Kidney (tissue), 14 donors: ENCODE results near the gene PRRC2B. TPM values are rescaled to one million over a fixed set of nuclear protein-coding genes. Genes with fewer than 3 reads are reported as not detected.

Source experiments
- DNase-seq, 5 donors: peaks; one replicate each; pipeline ENCODE4 v3.0.0-alpha.2; 2013 to 2020
- FAIRE-seq: peaks from 2 replicates; lab custom pipeline; 2012; peaks lifted over from hg19 to GRCh38; lab: Jason Lieb, UNC
- H3K27ac ChIP-seq, 2 donors: one replicate each; pipeline ENCODE4 v1.7.0; 2013; ENCODE audit warnings: low read depth in 2 of 2, low read length in 2 of 2, inconsistent platforms in 1 of 2
- H3K27me3 ChIP-seq: one replicate; pipeline ENCODE4 v1.7.1; 2013; ENCODE audit warnings: low read length, inconsistent platforms; ENCODE audit not compliant: control insufficient read depth, insufficient read depth
- H3K36me3 ChIP-seq, 3 donors: one replicate each; pipeline versions ENCODE4 v1.7.0 to v1.7.1; 2013; ENCODE audit warnings: low read length in 3 of 3, control low read depth in 1 of 3, inconsistent platforms in 1 of 3; ENCODE audit not compliant: insufficient read depth in 3 of 3, control insufficient read depth in 2 of 3
- H3K4me1 ChIP-seq, 3 donors: one replicate each; pipeline versions ENCODE4 v1.7.0 to v1.7.1; 2013; ENCODE audit warnings: low read length in 3 of 3, inconsistent platforms in 1 of 3, low read depth in 1 of 3; ENCODE audit not compliant: control insufficient read depth in 2 of 3, insufficient read depth in 2 of 3
- H3K4me3 ChIP-seq, 3 donors: one replicate each; pipeline versions ENCODE4 v1.7.0 to v1.8.1; 2013; ENCODE audit warnings: low read length in 3 of 3, control low read depth in 1 of 3, inconsistent platforms in 1 of 3
- H3K9ac ChIP-seq, 3 donors: one replicate each; pipeline versions ENCODE4 v1.7.0 to v1.7.1; 2013; ENCODE audit warnings: low read length in 3 of 3, control low read depth in 1 of 3, inconsistent platforms in 1 of 3
- H3K9me3 ChIP-seq, 3 donors: one replicate each; pipeline versions ENCODE4 v1.7.0 to v1.7.1; 2013; ENCODE audit warnings: low read length in 3 of 3, control low read depth in 1 of 3, inconsistent platforms in 1 of 3; ENCODE audit not compliant: control insufficient read depth in 2 of 3, insufficient read depth in 1 of 3
- intact Hi-C: fragments of 100-400 bp; cut with DNase I; formaldehyde crosslinking; loops from one replicate; pipeline ENCODE4 v1.11.1; 2022
- polyA plus RNA-seq: library from polyadenylated mRNA; stranded (reverse); fragments of 350-450 nt; fragmentation: Illumina TruSeq; extraction: RNeasy Lipid Tissue Mini Kit (QIAGEN cat#74804); gene quantifications from one replicate; pipeline ENCODE4 v1.2.3, GENCODE V29; 2014; ENCODE audit warnings: low read depth, low replicate concordance; ENCODE audit not compliant: insufficient read depth
- total RNA-seq: library from RNA; stranded (reverse); fragmentation: NEBNext Ultra II Directional; extraction: Animal tissue kit (Norgen Biotek cat#: 25700); gene quantifications from one replicate; pipeline ENCODE4 v1.2.1, GENCODE V29; 2021
- TF ChIP-seq, protein P1 (sequence below): IDR thresholded peaks from 3 replicates; pipeline ENCODE4 v1.5.1; 2012; ENCODE audit warnings: mild to moderate bottlenecking, moderate library complexity, borderline replicate concordance; ENCODE audit not compliant: insufficient read depth; ENCODE audit errors: extremely low read depth
- donor health status: control.
- donor health status: control.
- donor health status: control.
- donor health status: control.
- donor health status: control.
- donor health status: DM: yes; HTN: yes; CAD: no.
- donor health status: Normal renal cell carcinoma (clear cell type).

Gene PRRC2B
- total and polyA plus RNA-seq, 2 donors from 2014 or later = 37.4 to 227 TPM

DNA sequence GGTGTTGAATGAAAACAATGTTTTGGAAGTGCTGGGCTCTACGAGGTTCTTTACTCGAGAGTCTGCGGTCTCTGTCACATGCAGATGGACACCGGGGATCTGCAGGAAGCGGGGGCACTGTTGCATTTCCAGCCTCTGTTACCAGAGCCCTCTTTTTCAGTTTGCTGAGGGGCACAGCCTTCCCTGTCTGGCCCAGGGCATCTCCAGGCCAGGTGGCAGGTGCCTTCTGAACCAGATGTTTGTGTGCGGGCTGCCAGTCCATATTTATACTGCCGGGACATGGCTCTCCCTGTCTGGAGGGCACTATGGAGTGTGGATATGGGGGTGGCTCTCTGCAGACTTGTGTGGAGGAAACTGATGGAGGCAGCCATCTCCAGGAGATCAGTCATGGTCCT, 90.2 kb downstream of the PRRC2B start:
- H3K9me3 ChIP-seq = no peaks in the 10 kb centered on the region
- no peak overlapping the region for H3K27ac ChIP-seq
- FAIRE-seq (no peak), DNase-seq (no peak)
- no peaks in the 10 kb centered on the region for H3K4me1 ChIP-seq
- H3K4me3 ChIP-seq = no peak overlapping the region
- no peak overlapping the region for H3K9ac ChIP-seq
- H3K36me3 ChIP-seq = peaks cover 9 to 77% (median 77%) of the 10 kb centered on the region in 3 donors
- no peaks in the 10 kb centered on the region for H3K27me3 ChIP-seq
- intact Hi-C loops = no loop called here
- TF ChIP-seq, protein P1, sequence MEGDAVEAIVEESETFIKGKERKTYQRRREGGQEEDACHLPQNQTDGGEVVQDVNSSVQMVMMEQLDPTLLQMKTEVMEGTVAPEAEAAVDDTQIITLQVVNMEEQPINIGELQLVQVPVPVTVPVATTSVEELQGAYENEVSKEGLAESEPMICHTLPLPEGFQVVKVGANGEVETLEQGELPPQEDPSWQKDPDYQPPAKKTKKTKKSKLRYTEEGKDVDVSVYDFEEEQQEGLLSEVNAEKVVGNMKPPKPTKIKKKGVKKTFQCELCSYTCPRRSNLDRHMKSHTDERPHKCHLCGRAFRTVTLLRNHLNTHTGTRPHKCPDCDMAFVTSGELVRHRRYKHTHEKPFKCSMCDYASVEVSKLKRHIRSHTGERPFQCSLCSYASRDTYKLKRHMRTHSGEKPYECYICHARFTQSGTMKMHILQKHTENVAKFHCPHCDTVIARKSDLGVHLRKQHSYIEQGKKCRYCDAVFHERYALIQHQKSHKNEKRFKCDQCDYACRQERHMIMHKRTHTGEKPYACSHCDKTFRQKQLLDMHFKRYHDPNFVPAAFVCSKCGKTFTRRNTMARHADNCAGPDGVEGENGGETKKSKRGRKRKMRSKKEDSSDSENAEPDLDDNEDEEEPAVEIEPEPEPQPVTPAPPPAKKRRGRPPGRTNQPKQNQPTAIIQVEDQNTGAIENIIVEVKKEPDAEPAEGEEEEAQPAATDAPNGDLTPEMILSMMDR = no peak

DNA sequence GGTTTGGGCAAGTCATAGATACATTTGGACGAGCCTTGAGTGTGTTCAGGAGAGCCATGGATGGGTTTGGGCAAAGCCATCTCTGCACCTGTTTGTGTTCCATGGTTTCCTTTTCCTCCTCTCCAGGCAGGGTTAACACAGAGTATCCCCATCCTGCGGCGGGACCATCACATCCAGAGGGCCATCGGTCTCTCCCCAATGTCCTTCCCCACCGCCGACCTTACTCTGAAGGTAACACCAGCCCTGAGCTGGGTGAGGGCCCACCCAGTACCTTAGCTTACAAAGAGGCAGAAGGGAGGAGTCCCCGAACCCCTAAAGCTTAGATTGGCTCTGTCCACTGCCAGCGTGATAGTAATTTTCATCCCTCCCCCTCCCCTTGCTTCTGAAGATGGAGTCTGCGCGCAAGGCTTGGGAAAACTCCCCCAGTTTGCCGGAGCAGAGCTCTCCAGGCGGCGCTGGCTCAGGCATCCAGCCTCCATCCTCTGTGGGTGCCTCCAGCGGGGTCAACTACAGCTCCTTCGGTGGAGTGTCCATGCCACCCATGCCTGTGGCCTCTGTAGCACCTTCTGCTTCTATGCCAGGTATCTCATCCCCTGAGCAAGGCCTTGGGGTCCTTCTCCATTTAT, 90.8 kb downstream of the PRRC2B start:
- Histone ChIP-seq H3K4me1 (no peaks in the 10 kb centered on the region), H3K9ac (no peak overlapping the region), H3K27ac (no peak overlapping the region), H3K36me3 (peaks cover 9 to 77% (median 73%) of the 10 kb centered on the region in 3 donors), H3K9me3 (no peaks in the 10 kb centered on the region), H3K27me3 (no peaks in the 10 kb centered on the region), H3K4me3 (no peak overlapping the region)
- DNase-seq (no peak), FAIRE-seq (no peak)
- TF ChIP-seq, protein P1 = no peak
- intact Hi-C loops = no loop called here

DNA sequence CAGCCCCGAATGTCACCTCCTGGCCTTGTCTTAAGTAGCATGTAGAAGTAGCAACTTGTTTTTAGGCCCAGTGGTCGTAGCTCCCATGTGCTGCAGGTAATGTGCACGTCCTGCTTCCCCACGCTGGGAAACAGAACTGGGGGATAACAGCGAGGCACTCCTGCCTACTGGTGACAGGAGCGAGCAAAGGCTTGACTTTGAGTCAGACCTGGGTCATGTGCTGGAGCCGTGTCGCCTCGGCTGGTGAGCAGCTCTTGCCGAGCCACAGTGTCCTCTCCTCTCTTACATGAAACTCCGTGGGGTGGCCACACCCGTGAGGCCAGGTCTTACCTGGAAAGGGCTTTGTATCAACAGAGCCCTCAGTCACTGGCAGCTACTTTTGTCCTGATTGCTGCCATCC, 91.3 kb downstream of the PRRC2B start:
- DNase-seq = no peak
- Histone ChIP-seq H3K27me3 (no peaks in the 10 kb centered on the region), H3K4me3 (no peak overlapping the region), H3K9ac (no peak overlapping the region), H3K9me3 (no peaks in the 10 kb centered on the region), H3K4me1 (no peaks in the 10 kb centered on the region), H3K27ac (no peak overlapping the region), H3K36me3 (peaks cover 9 to 78% (median 75%) of the 10 kb centered on the region in 3 donors)
- intact Hi-C loops = no loop called here
- no peak for FAIRE-seq
- TF ChIP-seq, protein P1 = no peak
